ENCODE measurements around the gene PRKCZ.
"Not testable (repeated sequence)": the region's sequence is repeated elsewhere in the genome, so short reads cannot be mapped to it uniquely, and the experiment has no call there.

Gene PRKCZ

GRCh38 chr1:2137257-2138121 is 87.3 kb downstream of the PRKCZ start:
- no peak for DNase-seq

GRCh38 chr1:2139156-2139555 is 88.9 kb downstream of the PRKCZ start:
- DNase-seq, result not testable (repeated sequence)

GRCh38 chr1:2141025-2141424 is 90.8 kb downstream of the PRKCZ start:
- DNase-seq, result no peak

GRCh38 chr1:2143814-2144500 is 93.7 kb downstream of the PRKCZ start:
- no peak for DNase-seq

- no peak for DNase-seq
These were observed 94.4 kb downstream of the PRKCZ start for GRCh38 chr1:2144501-2145090.

- DNase-seq, result no peak
These were observed 96.0 kb downstream of the PRKCZ start for GRCh38 chr1:2145946-2146835.

GRCh38 chr1:2146836-2147517 is 96.8 kb downstream of the PRKCZ start:
- no peak for DNase-seq

GRCh38 chr1:2147869-2148268 is 97.7 kb downstream of the PRKCZ start:
- not testable (repeated sequence) for DNase-seq

- no peak for DNase-seq
These were observed 98.5 kb downstream of the PRKCZ start for GRCh38 chr1:2148691-2149090.

- DNase-seq, result no peak
These were observed 100.6 kb downstream of the PRKCZ start for GRCh38 chr1:2150801-2151200.

GRCh38 chr1:2151252-2151651 is 101.0 kb downstream of the PRKCZ start:
- no peak for DNase-seq

- DNase-seq, result no peak
These were observed 101.7 kb downstream of the PRKCZ start for GRCh38 chr1:2151911-2152310.

GRCh38 chr1:2152954-2153353 is 102.7 kb downstream of the PRKCZ start:
- no peak for DNase-seq

- no peak for DNase-seq
These were observed 103.8 kb downstream of the PRKCZ start for GRCh38 chr1:2154022-2154421.

GRCh38 chr1:2155147-2155598 is 105.0 kb downstream of the PRKCZ start:
- DNase-seq, result no peak

- DNase-seq, result no peak
These were observed 105.6 kb downstream of the PRKCZ start for GRCh38 chr1:2155788-2156187.

GRCh38 chr1:2156866-2157265 is 106.7 kb downstream of the PRKCZ start:
- DNase-seq, result no peak

- no peak for DNase-seq
These were observed 107.6 kb downstream of the PRKCZ start for GRCh38 chr1:2157856-2158255.

GRCh38 chr1:2158272-2158671 is 108.1 kb downstream of the PRKCZ start:
- no peak for DNase-seq

GRCh38 chr1:2159124-2159523 is 108.9 kb downstream of the PRKCZ start:
- no peak for DNase-seq

GRCh38 chr1:2160451-2161300 is 110.5 kb downstream of the PRKCZ start:
- no peak for DNase-seq

Data from NCI-H446 (cell line).